WTC11 (cell line): Measurements from ENCODE around the gene SLC35F1. TPM values are rescaled to one million over a fixed set of nuclear protein-coding genes. Genes with fewer than 3 reads are reported as not detected.
A peak's percentile ranks its signal among the peaks of the same experiment; 100 is the strongest.

Experiments
- ATAC-seq: fragments of 200-7000 bp; cut with Tn5 transposase; 2 replicates; pipeline ENCODE4 v1.10.0; 2021; ENCODE audit warnings: mild to moderate bottlenecking, moderate library complexity
- CTCF ChIA-PET: fragments of 300-600 bp; sonication (Branson Sonifier 250); formaldehyde crosslinking; loops from one replicate; lab custom pipeline; 2021; ENCODE audit warnings: antibody characterized with exemption; lab: Charles Lee
- POLR2A ChIA-PET: fragments of 350-600 bp; sonication (Branson Sonifier 250); formaldehyde crosslinking; loops from one replicate; lab custom pipeline; 2021; ENCODE audit warnings: antibody characterized with exemption; lab: Charles Lee
- DNase-seq: peaks from one replicate; pipeline ENCODE4 v3.0.0; 2021; ENCODE audit warnings: low spot score
- H3K27ac Mint-ChIP-seq: 2 replicates; pipeline ENCODE4 v1.8.0; 2021; ENCODE audit warnings: mixed read lengths
- H3K27me3 Mint-ChIP-seq: 2 replicates; pipeline ENCODE4 v1.8.0; 2021; ENCODE audit warnings: low read depth, mild to moderate bottlenecking, moderate library complexity, mixed read lengths
- H3K36me3 Mint-ChIP-seq: 2 replicates; pipeline ENCODE4 v1.8.0; 2021; ENCODE audit warnings: mixed read lengths
- H3K4me1 Mint-ChIP-seq: 2 replicates; pipeline ENCODE4 v1.8.0; 2022; ENCODE audit warnings: mixed read lengths
- H3K4me3 Mint-ChIP-seq: 2 replicates; pipeline ENCODE4 v1.8.0; 2021; ENCODE audit warnings: mild to moderate bottlenecking, moderate library complexity, mixed read lengths
- H3K9me3 Mint-ChIP-seq: 2 replicates; pipeline ENCODE4 v1.8.0; 2021; ENCODE audit warnings: mixed read lengths
- AFF4 ChIP-seq: sonication (generic); formaldehyde crosslinking; IDR thresholded peaks from 2 replicates; pipeline ENCODE4 v1.8.1; 2023; ENCODE audit warnings: mild to moderate bottlenecking, missing genetic modification reagents, borderline replicate concordance
- AR ChIP-seq: fragments of 250-450 bp; sonication (Bioruptor Pico); IDR thresholded peaks from 2 replicates; pipeline ENCODE4 v1.9.0; 2021; ENCODE audit warnings: mild to moderate bottlenecking
- ATF3 ChIP-seq: sonication (generic); formaldehyde crosslinking; conservative IDR thresholded peaks from 2 replicates; pipeline ENCODE4 v1.8.1; 2022; ENCODE audit warnings: mild to moderate bottlenecking, missing genetic modification reagents
- ELF4 ChIP-seq: sonication (generic); formaldehyde crosslinking; IDR thresholded peaks from 2 replicates; pipeline ENCODE4 v1.8.1; 2022; ENCODE audit warnings: low read depth, mild to moderate bottlenecking, moderate library complexity, missing genetic modification reagents
- EMX1 ChIP-seq: fragments of 250-450 bp; sonication (Bioruptor Pico); IDR thresholded peaks from 2 replicates; pipeline ENCODE4 v1.8.0; 2021; ENCODE audit warnings: mild to moderate bottlenecking
- ETV6 ChIP-seq: sonication (generic); formaldehyde crosslinking; IDR thresholded peaks from 2 replicates; pipeline ENCODE4 v1.8.1; 2022; ENCODE audit warnings: mild to moderate bottlenecking, missing genetic modification reagents
- HMGXB4 ChIP-seq: sonication (generic); formaldehyde crosslinking; IDR thresholded peaks from 2 replicates; pipeline ENCODE4 v1.8.1; 2023; ENCODE audit warnings: mild to moderate bottlenecking, moderate library complexity, missing genetic modification reagents
- KAT7 ChIP-seq: sonication (generic); formaldehyde crosslinking; IDR thresholded peaks from 2 replicates; pipeline ENCODE4 v1.8.1; 2023; ENCODE audit warnings: missing genetic modification reagents, mild to moderate bottlenecking, borderline replicate concordance
- MXD4 ChIP-seq: fragments of 250-450 bp; sonication (Bioruptor Pico); IDR thresholded peaks from 2 replicates; pipeline ENCODE4 v1.8.0; 2021; ENCODE audit warnings: mild to moderate bottlenecking, moderate library complexity, borderline replicate concordance
- NR1H2 ChIP-seq: sonication (generic); formaldehyde crosslinking; IDR thresholded peaks from 2 replicates; pipeline ENCODE4 v1.9.0; 2021; ENCODE audit warnings: mild to moderate bottlenecking, moderate library complexity, missing genetic modification reagents
- SMAD4 ChIP-seq: sonication (generic); formaldehyde crosslinking; IDR thresholded peaks from 2 replicates; pipeline ENCODE4 v1.8.0; 2022; ENCODE audit warnings: mild to moderate bottlenecking, missing genetic modification reagents
- TEAD1 ChIP-seq: sonication (generic); formaldehyde crosslinking; IDR thresholded peaks from 2 replicates; pipeline ENCODE4 v1.8.0; 2022; ENCODE audit warnings: mild to moderate bottlenecking, missing genetic modification reagents
- ZBTB21 ChIP-seq: sonication (generic); formaldehyde crosslinking; IDR thresholded peaks from 2 replicates; pipeline ENCODE4 v1.8.1; 2023; ENCODE audit warnings: mild to moderate bottlenecking, missing genetic modification reagents, borderline replicate concordance
- ZBTB43 ChIP-seq: sonication (generic); formaldehyde crosslinking; IDR thresholded peaks from 2 replicates; pipeline ENCODE4 v1.8.1; 2023; ENCODE audit warnings: mild to moderate bottlenecking, missing genetic modification reagents
- ZNF416 ChIP-seq: fragments of 250-450 bp; sonication (Bioruptor Pico); IDR thresholded peaks from 2 replicates; pipeline ENCODE4 v1.9.0; 2021; ENCODE audit warnings: mild to moderate bottlenecking, inconsistent platforms
- ZNF423 ChIP-seq: fragments of 250-450 bp; sonication (Bioruptor Pico); IDR thresholded peaks from 2 replicates; pipeline ENCODE4 v2.1.2; 2022; ENCODE audit warnings: mild to moderate bottlenecking, moderate library complexity
- ZNF671 ChIP-seq: fragments of 250-450 bp; sonication (Bioruptor Pico); IDR thresholded peaks from 2 replicates; pipeline ENCODE4 v1.8.0; 2021; ENCODE audit warnings: mild to moderate bottlenecking
- total RNA-seq: library from RNA; stranded (reverse); gene quantifications from 3 replicates; pipeline ENCODE4 v1.2.3, GENCODE V29; 2021
- TF ChIP-seq, protein P1 (sequence below): sonication (generic); formaldehyde crosslinking; IDR thresholded peaks from 2 replicates; pipeline ENCODE4 v1.8.0; 2023; ENCODE audit warnings: missing genetic modification reagents
- TF ChIP-seq, protein P2 (sequence below): sonication (generic); formaldehyde crosslinking; IDR thresholded peaks from 2 replicates; pipeline ENCODE4 v1.8.1; 2022; ENCODE audit warnings: low read depth, mild to moderate bottlenecking, moderate library complexity, missing genetic modification reagents, borderline replicate concordance
- TF ChIP-seq, protein P3 (sequence below): sonication (generic); formaldehyde crosslinking; IDR thresholded peaks from 2 replicates; pipeline ENCODE4 v1.8.1; 2023; ENCODE audit warnings: mild to moderate bottlenecking, missing genetic modification reagents, moderate library complexity

The SLC35F1 gene
- total RNA-seq, 1 experiment from 2014 or later: 11.0 TPM

DNA sequence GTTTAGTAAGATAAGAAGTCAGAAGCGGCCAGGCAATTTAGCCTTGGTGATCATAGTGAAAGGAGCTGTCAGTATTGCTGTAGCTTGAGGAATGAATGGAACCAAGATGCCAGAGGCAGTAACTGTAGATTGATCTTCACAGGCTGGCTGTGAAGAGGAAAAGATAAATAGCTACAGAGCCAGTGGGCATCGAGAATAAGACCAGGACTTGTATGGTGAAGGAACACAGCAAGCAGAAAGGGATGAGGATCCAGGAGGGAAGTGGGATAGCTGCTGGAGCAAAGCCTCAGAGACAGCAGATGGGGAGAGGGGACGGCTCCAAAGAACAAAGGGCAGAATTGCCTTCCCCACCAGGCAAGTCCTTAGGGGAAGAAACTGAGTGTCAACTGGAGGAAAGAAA, 346.7 kb downstream of the SLC35F1 start:
- Mint-ChIP-seq H3K9me3 (no peaks in the 10 kb centered on the region), H3K27ac (no peak overlapping the region), H3K4me3 (no peak overlapping the region), H3K27me3 (no peaks in the 10 kb centered on the region), H3K36me3 (no peaks in the 10 kb centered on the region), H3K4me1 (peaks cover 7% of the 10 kb centered on the region)
- DNase-seq (no peak), ATAC-seq (no peak)
- CTCF ChIA-PET: no interaction called here
- TF ChIP-seq, protein P1, sequence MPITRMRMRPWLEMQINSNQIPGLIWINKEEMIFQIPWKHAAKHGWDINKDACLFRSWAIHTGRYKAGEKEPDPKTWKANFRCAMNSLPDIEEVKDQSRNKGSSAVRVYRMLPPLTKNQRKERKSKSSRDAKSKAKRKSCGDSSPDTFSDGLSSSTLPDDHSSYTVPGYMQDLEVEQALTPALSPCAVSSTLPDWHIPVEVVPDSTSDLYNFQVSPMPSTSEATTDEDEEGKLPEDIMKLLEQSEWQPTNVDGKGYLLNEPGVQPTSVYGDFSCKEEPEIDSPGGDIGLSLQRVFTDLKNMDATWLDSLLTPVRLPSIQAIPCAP (CRISPR knock-in tag): no peak
- no peak for TF ChIP-seq TEAD1 (CRISPR knock-in tag)
- no peak for TF ChIP-seq ATF3 (CRISPR knock-in tag)
- TF ChIP-seq ZNF423 (CRISPR knock-in tag): no peak
- POLR2A ChIA-PET: interaction anchor here (0.6 kb wide), 1 partner anchor 377 kb away, joined by 3 read pairs; no protein-coding TSS in a partner anchor

DNA sequence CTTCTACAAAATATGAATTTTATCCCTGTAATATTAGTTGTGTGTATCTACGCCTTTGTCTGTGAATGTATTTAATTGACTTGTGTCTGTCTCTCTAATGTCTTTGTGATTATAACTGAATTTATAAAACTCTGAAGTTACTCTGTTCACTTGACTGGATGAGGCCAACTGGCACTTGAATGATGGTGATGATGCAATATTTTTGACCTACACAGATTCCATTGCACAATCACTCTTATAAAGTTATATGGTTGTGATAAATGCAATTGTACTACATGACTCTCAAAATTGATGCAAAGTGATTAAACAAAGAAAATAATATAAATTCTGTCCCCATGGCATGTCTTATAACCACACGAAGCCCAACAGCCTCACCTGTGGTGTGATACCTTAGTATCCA, 353.8 kb downstream of the SLC35F1 start:
- no peaks in the 10 kb centered on the region for H3K36me3 Mint-ChIP-seq
- no peak for ATAC-seq
- TF ChIP-seq AFF4 (CRISPR knock-in tag) (no peak), NR1H2 (no peak), SMAD4 (no peak), ETV6 (CRISPR knock-in tag) (no peak), KAT7 (CRISPR knock-in tag) (no peak), ZNF671 (no peak), ZBTB21 (CRISPR knock-in tag) (no peak), ZNF416 (CRISPR knock-in tag) (no peak), EMX1 (CRISPR knock-in tag) (no peak), ELF4 (CRISPR knock-in tag) (no peak)
- ChIA-PET CTCF (no interaction called here), POLR2A (no interaction called here)
- H3K27ac Mint-ChIP-seq: no peak overlapping the region
- H3K4me3 Mint-ChIP-seq: no peak overlapping the region
- no peak for DNase-seq
- H3K27me3 Mint-ChIP-seq: no peaks in the 10 kb centered on the region
- H3K9me3 Mint-ChIP-seq: no peaks in the 10 kb centered on the region
- no peaks in the 10 kb centered on the region for H3K4me1 Mint-ChIP-seq

- DNase-seq (peak; percentile 47), ATAC-seq (peak; percentile 95)
- Mint-ChIP-seq H3K9me3 (no peaks in the 10 kb centered on the region), H3K4me1 (no peaks in the 10 kb centered on the region), H3K27me3 (no peaks in the 10 kb centered on the region), H3K36me3 (no peaks in the 10 kb centered on the region), H3K27ac (no peak overlapping the region), H3K4me3 (no peak overlapping the region)
- POLR2A ChIA-PET: no interaction called here
- CTCF ChIA-PET: interaction anchor here (1.0 to 2.1 kb wide), 3 partner anchors 288 to 423 kb away, joined by 3 to 8 read pairs (median 7); no protein-coding TSS in a partner anchor
- TF ChIP-seq, protein P2, sequence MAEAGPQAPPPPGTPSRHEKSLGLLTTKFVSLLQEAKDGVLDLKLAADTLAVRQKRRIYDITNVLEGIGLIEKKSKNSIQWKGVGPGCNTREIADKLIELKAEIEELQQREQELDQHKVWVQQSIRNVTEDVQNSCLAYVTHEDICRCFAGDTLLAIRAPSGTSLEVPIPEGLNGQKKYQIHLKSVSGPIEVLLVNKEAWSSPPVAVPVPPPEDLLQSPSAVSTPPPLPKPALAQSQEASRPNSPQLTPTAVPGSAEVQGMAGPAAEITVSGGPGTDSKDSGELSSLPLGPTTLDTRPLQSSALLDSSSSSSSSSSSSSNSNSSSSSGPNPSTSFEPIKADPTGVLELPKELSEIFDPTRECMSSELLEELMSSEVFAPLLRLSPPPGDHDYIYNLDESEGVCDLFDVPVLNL (CRISPR knock-in tag): no peak
- no peak for TF ChIP-seq ZBTB43 (CRISPR knock-in tag)
- TF ChIP-seq MXD4 (CRISPR knock-in tag): no peak
- TF ChIP-seq HMGXB4 (CRISPR knock-in tag): no peak
- TF ChIP-seq AR (CRISPR knock-in tag): no peak
- TF ChIP-seq, protein P3, sequence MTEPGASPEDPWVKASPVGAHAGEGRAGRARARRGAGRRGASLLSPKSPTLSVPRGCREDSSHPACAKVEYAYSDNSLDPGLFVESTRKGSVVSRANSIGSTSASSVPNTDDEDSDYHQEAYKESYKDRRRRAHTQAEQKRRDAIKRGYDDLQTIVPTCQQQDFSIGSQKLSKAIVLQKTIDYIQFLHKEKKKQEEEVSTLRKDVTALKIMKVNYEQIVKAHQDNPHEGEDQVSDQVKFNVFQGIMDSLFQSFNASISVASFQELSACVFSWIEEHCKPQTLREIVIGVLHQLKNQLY (CRISPR knock-in tag): no peak
Measured at GRCh38 chr6:118263921-118264486, 356.9 kb downstream of the SLC35F1 start.
